NCI-H1092 (cell line): ENCODE measurements around the gene LYL1.
A peak's percentile ranks its signal among the peaks of the same experiment; 100 is the strongest.

Experiments
- DNase-seq: peaks from one replicate; lab custom pipeline; 2025; lab: John Stamatoyannopoulos, UW

Gene LYL1

GRCh38 chr19:13056052-13056660, 46.5 kb downstream of the LYL1 start:
- no peak for DNase-seq

- no peak for DNase-seq
These were observed 47.2 kb downstream of the LYL1 start for GRCh38 chr19:13055213-13056051.

- DNase-seq, result no peak
These were observed 47.9 kb downstream of the LYL1 start for GRCh38 chr19:13054626-13055212.

GRCh38 chr19:13053761-13054625, 48.7 kb downstream of the LYL1 start:
- no peak for DNase-seq

- DNase-seq, result no peak
These were observed 49.4 kb downstream of the LYL1 start for GRCh38 chr19:13053238-13053637.

- DNase-seq, result no peak
These were observed 50.0 kb downstream of the LYL1 start for GRCh38 chr19:13052447-13053175.

GRCh38 chr19:13051557-13052165, 51.0 kb downstream of the LYL1 start:
- DNase-seq, result peak; percentile 15

GRCh38 chr19:13050274-13050673, 52.4 kb downstream of the LYL1 start:
- no peak for DNase-seq
